HG03558 (cell line): ENCODE results near the gene MCOLN2.
"Not testable (repeated sequence)": the region's sequence is repeated elsewhere in the genome, so short reads cannot be mapped to it uniquely, and the experiment has no call there.

ENCODE experiments used
- ATAC-seq: cut with Tn5 transposase; IDR thresholded peaks from one replicate; pipeline ENCODE4 v1.9.1; 2021; ENCODE audit warnings: moderate number of reproducible peaks; ENCODE audit not compliant: unreplicated experiment; ENCODE audit errors: extremely low read depth

Gene MCOLN2

DNA sequence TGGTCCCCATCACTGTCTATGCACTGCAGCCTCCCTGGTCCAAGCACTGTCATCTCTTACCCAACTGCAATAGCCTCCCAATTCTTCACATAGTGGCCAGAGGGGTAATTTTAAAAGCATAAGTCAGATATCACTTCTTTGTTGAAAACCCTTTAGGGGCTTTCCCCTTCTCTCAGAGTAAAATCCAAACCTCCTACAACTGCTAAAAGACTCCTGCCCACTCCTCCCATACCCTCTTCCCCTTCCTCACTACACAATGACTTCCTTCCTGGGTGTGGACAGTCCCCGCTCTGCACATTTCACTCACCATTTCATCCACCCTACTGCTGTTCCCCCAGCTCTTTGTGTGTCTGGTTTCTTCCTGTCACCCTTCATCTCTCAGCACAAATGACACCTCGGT lies 8.3 kb downstream of the MCOLN2 start:
- ATAC-seq = peak; percentile 51

DNA sequence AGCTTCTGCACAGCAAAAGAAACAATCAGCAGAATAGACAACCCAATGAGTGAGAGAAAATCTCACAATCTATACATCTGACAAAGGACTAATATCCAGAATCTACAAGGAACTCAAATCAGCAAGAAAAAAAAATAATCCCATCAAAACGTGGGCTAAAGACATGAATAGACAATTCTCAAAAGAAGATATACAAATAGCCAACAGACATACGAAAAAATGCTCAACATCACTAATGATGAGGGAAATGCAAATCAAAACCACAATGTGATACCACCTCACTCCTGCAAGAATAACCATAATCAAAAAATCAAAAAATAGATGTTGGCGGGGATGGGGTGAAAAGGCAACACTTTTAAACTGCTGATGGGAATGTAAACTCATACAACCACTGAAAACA lies 10.4 kb downstream of the MCOLN2 start:
- ATAC-seq = not testable (repeated sequence)

DNA sequence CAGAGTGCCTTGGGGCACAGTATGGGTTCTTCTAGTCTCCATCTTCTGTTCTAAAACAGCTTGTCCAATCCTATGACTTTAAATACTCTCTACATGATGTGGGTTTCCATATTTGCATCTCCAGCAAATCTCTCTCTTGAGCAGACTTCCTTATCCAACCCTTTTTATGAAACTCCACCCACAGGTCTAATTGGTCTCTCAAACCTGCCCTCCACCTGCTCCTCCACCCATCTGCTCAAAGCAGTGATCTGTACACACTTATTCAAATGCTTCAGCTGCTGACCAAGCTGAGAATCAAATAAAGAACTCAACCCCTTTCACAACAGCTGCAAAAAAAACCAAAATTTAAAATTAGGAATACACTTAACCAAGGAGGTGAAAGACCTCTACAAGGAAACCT lies 11.5 kb downstream of the MCOLN2 start:
- peak; percentile 31 for ATAC-seq

DNA sequence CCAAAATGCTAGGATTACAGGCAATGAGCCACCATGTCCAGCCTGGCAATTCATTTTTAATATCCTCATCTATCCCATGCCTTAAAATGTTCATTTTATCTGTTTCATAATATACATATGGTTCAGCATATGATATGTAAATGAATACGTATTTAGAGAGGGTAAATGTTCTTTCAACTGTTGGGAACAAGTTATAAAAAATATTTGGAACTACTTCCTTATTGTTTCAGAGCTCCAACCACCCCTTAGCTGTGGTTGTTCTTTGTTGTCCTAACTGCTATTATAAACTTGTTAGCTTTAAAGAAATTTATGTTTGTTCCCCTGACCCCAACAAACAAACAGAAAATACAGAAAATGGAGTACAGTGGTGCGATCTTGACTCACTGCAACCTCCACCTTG lies 14.5 kb downstream of the MCOLN2 start:
- ATAC-seq = no peak

DNA sequence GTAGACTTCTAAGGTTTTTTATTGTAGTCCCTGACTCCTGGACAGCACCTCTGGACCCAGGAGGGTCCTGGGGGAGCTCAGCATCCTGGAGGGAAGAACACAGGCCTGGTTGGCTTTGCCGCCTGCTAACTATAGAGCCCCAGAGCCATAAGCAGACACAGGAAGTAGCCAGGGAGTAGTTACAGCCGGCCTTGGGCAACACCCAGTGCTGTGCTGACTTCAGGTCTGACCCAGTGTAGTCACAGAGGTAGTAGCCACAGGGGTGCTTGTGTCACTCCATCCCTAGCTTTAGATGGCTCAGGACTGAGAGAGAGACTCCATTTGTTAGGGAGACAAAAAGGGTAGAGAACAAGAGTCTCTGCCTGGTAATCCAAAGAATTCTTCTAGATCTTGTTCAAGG lies 21.9 kb downstream of the MCOLN2 start:
- ATAC-seq = no peak

DNA sequence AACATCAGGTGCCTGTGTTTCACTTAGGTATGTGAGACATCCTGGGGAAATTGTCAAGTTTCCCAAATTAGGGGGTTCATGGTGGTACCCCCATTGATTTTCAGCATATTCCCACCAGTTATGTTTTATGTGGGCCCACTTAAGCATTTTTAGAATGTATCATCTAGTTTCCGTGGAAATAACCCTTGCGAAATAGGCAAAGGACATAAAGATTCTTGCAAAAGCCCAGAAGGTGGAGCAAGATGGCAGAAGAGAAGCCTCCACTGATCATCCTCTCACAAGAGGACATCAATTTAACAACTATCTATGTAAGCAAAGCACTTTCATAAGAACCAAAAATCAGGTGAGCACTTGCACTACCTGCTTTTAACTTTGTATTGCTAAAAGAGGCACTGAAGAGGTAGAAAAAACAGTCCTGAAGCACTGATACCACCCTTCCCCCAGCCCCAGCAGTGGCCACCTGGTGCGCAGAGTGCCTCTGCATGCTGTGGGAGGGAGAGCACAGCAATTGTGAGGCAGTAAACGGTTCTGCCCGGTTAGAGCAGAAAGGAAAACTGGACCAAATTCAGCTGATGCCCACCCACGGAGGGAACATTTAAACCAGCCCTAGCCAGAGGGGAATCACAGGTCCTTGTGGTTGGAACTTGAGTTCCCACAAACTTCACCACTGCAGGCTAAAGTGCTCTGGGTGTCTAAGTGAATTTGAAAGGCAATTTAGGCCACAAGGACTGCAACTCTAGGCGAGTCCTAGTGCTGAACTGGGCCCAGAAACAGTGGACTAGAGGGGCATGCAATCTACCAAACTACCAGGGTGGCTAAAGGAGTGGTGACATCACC lies 23.2 kb downstream of the MCOLN2 start:
- ATAC-seq = peak; percentile 22

DNA sequence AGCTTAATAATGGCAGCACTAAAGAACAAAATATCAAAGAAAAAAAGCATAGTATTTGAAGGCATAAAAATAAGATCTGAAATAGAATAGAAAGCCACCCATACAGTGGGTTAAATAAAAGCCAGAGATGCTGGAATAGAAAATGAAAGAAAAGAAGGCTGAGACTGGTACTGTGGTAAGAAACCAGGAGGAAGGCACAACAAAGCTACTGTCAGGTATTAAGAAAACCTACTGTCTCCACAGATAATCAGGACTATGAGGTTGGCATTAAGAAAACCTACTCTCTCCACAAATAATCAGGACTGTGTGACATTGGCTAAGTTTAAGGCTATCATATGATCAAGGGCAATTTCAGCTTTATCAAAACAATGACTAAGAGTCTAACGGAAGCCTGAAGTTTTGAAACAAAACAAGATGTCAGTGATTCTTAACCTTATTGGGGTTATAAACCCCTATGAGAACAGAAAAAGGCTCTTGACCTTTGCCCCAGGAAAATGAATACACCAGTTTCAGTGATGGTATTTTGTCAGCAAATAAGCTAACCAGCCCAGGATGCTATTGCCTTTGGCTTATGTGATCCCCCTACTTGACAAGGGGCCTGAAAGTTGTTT lies 24.4 kb downstream of the MCOLN2 start:
- peak; percentile 9 for ATAC-seq

DNA sequence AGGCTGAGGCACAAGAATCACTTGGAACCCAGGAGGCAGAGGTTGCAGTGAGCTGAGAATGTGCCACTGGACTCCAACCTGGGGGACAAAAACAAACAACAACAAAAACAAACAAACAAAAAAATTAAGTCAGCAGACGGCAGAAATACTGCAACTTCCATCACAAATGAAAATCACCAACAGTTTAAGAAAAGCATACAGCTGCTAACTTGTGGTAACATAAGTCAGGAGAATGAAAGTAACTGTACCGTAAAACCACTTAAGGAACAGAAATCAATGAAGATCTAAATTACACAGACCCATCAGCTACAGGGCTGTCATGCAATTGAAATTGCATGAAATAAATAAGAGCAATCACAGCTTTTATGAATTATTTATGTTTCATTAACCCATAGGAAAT lies 25.0 kb downstream of the MCOLN2 start:
- ATAC-seq = peak; percentile 27

DNA sequence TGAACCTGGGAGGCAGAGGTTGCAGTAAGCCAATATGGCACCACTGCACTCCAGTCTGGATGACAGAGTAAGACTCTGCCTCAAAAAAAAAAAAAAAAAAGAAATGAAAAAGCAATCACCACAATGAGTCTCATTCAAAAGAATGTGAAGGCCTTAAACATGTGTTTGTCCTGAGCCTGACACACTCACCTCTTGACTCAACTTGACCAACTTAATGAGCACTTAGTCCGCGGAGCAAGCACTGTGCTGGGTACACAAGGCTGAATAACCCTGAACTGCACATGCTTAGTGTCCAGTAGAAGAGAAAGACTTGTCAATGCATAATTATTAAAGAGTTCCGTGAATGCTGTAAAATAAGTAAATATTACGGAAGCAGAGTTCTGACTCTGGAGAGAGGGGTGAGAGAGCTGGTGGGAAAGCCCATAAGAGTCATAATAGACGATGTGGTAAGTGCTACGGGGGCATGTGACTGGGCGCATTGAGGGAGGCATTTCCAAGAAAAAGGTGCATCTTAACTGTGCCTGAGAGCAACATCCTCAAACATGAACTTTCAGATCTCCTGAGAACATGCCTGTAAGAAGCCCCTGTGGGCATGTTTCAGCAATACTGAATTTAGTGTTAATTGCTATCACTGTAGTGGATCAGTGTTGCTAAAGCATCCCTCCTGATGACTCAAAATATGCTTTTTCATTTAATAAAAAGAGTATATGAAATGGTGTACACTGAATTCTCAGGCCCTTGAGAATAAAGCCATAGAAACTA lies 27.2 kb downstream of the MCOLN2 start:
- ATAC-seq = peak; percentile 34

DNA sequence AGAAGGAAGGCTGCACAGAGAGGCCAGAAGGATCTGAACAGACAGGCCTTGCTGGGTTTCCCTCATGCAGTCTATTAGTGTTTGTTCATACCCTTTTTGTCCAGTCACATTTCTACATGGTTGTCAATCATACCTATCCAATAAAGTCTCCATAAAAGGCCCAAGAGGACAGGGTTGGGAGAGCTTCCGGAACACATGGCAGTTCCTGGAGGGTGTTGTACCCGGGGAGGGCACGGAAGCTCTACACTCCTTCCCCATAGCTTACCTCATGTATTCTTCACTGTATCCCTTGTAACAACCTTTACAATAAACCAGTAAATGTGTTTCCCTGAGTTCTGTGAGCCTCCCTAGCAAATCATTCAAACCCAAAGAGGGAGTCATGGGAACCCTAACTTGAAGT lies 28.0 kb downstream of the MCOLN2 start:
- ATAC-seq = no peak

DNA sequence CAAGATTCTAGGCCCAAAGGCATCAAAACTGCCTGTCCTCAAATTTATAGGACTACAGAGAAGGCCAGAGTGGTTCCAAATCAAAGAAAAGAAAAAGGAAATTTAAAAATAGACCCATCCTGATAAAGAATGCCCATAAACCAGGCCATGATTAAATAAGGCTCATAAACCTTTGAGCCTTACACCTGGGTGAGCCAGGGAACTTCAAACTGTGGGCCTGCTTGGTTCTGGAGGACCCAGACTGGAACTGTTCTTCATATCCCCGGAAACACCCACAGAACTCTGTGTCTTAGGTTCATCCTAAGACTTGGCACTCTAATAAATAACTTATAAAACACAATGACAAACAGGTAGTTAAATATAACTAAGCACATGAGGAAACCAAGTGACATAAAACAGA lies 28.8 kb downstream of the MCOLN2 start:
- no peak for ATAC-seq

DNA sequence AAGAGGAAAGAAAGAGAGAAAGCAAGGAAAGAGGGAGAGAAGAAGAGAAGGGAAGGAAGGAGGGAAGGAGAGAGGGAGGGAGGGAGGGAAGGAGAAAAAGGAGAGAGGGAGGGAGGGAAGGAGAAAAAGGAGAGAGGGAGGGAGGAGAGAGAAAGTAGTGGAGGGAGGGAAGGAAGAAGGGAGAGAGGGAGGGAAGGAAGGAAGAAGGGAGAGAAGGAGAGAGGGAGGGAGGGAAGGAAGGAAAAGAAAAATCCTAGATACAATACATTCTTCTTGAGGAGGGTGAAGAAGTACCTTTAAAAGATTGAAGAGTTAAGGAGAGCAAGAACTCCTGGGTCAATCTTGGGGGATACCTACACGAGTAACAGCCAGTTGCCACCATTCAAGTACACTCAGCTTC lies 29.2 kb downstream of the MCOLN2 start:
- no peak for ATAC-seq

DNA sequence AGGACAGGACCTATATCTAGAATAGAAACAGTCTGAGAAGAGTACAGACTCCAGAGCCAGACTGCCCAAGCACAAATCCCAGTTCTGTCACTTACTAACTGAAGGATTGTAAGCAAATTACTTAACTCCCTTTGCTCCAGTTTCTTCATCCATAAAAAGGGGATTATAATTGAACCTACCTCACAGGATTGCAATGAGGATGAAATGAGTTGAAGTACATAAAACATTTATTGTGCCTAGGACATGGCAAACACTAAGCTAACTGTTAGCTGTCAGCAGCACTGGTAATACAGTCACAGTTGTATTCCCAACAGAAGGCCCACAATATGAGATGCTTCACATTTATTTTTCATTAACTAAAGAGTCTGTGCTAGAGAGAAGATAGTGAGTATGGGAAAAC lies 33.9 kb downstream of the MCOLN2 start:
- ATAC-seq = no peak

DNA sequence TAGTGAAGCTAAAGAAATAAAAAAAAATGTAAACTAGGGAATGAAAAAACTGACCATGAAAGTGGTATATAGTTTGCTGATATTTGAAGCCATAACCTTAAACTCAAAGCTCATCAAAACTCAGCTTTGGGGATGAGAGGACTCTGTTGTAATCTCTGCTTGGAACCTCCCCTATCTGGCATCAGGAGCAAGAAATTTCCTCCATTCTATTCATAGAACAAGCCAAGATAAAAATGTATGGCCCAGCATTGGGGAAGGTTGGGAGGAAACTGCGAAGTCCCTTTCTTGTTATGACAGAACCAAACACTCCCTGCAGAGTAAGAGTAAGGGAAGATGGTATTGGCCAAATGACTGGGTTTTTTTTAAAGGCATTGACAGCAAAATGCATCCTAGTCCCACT lies 35.6 kb downstream of the MCOLN2 start:
- no peak for ATAC-seq

DNA sequence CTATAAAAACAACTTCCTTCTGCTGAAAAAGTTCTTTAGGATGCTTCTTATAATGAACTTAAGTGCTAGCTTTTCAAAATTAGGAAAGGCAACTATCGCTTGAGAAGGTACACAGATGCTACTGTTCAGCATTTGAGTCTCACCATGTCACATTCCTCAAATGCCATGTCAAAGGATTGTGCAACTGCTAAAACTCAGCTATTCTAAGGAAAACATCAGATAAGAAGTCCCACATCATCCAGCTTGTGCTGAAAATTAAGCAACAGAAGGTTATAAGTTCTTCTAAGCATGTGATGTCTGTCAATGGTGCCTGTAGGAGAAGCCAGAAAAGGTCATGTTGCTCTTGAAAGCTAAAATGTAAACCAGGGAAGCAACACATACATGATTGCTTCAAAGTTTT lies 36.5 kb downstream of the MCOLN2 start:
- no peak for ATAC-seq

DNA sequence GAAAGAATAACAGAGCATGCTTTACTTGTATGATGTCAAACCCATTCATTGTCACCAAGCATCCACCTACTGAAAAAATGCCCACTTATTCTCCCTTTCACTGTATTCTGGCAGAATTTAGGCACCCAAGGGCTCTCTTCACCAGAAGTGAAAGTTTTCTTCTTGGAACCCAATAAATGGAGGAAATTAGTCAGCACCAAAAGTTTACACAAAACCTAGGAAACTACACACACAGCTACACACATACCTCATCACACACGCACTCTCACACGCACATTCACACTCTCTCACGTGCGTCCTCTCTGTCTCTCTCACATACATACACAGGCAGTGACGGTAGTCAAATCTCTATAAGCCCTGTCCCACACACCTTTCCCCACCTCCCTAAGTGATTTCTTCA lies 37.6 kb downstream of the MCOLN2 start:
- ATAC-seq = peak; percentile 66

DNA sequence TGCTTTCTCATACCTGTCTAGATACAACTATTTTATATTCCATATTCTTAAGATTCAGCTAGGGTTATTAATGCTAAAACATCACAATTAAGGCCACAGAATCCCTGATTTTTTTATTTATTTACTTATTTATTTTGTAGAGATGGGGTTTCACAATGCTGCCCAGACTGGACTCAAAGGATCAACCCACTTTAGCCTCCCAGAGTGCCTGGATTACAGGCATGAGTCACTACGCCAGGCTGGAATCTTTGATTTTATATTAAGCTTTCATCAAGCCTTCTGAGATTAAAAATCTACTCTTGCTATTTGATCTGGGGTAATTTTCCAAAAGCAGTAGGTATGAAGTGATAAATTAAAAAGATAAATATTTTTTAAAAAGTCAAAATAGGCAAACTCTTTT lies 38.9 kb downstream of the MCOLN2 start:
- no peak for ATAC-seq

DNA sequence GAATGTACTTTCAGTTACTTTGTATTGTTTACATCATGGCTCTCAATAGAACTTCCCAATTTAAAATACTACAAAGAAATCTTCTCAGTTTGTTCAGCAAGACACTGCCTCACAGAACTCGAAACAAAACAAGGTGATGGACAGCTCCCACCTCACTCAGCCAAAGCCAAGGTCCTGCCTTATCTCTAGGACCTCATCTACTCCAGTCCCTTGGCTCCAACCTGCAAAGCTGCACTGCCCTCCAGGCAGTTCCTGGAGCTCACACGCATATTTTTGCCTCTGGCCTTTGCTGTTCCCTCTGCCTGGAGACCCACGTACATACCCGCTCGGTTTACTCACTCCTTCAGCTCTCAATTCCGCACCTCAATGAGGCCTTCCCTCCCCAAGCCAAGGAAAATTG lies 40.3 kb downstream of the MCOLN2 start:
- no peak for ATAC-seq

DNA sequence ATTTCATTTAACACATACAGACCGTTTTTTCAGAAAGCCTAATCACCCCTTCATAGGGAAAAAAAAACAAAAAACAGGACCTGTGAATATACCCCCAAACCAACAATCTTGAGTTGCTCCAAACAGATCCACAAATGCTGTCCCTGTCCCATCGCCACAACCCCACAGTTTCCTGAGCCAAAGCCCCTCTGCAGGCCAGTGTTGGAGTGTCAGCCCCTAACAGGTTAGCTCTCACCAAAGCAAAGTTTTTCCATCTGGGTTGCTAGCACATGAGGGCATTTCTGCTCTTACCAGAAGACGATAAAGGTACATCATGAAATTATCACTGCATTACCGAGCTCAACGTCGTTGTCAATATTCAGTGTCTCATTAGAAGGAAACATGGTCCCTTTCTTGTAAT lies 40.8 kb downstream of the MCOLN2 start:
- ATAC-seq = no peak

DNA sequence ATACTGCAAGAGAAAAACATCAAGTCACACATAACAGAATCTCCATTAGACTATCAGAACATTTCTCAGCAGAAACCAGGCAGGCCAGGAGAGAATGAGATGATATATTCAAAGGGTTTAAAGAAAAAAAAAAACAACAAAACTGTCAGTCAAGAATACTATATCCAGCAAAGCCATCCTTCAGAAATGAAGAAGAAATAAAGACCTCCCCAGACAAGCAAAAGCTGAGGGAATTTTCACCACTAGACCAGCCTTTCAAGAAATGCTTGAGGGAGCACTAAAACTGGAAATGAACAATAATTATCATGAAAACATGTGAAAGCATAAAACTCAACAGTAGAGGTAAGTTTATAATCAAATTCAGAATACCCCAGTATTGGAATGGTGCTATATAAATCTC lies 47.2 kb downstream of the MCOLN2 start:
- ATAC-seq = no peak
